HUDEP-2 (cell line): ENCODE results near the gene CCSER1.
"Not testable (repeated sequence)": the region's sequence is repeated elsewhere in the genome, so short reads cannot be mapped to it uniquely, and the experiment has no call there.

ENCODE experiments used
- DNase-seq, 76 experiments: peaks; one replicate each; lab custom pipeline; 2025; ENCODE audit not compliant: unreplicated experiment in 76 of 76; lab: John Stamatoyannopoulos, UW

The CCSER1 gene

DNA sequence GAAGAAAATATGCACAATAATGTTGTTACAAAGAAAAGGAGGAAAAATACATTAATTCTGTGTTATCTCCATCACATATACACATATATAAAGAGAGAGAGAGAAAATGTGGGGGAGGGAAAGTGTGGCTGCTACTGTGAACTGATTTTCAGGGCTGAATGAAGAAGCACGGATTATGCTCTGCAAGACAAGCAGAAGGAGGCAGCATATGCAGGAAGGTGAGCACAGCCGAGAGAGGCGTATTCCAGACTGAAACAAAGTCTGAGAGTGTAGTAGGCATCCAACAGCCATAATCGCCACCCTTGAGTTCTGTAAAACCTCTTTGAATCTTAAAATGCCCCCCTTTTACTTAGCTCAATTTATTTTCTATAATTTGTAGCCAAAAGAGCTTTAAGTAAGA is 1094.8 kb downstream of the CCSER1 start:
- DNase-seq: no peak

DNA sequence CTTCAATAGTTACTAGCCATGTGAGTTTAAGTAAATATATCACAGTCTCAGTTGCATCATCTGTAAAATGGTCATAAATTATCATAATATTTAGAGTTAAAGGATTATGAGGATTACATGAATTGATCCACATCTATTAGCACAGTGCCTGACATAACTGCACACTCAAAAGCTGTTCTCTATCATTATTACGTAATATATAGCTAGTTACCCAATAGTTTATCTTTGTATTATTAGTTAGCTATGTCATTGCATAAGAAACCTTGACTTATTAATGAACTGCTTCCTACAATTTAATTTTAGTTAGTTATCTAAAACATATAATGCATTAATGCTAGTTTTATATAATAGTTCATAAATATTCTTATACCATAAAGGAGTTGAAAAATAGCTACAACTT is 1099.7 kb downstream of the CCSER1 start:
- DNase-seq: no peak

DNA sequence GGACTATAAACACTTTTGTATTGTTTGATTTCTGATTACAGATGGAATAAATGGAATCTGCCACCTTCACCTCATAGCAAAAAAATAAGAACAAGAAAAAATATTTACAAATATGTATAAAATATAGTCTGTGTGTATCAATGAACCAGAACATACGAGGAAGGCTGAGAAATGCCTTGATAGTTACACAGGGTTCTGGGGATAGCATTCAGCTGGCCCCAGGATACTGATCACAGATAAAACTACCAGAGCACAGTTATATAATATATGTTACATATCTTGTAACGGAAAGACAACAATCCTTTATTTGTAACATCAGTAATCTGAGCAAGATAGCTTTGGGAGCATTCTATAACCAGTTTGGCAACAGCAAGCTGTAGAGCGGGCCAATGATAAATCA is 1101.5 kb downstream of the CCSER1 start:
- DNase-seq: no peak

DNA sequence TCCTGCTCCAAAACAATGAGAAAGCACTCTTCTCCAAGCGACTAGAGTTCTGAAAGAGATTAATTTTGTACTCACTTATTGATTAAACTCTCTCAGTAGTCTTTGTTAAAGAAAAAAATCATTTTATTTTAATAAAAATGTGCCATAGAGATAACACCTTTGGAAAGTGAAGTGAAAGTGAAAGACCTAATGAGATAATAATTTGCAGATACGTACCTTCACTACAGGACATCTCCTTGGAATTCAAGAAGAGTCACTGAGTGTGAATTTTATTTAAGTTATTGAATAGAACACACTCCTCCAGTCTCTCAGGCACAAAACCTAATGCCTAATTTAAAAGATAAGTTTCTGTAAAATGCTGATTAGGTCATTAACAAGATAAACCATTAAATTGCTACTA is 1106.0 kb downstream of the CCSER1 start:
- DNase-seq: no peak

DNA sequence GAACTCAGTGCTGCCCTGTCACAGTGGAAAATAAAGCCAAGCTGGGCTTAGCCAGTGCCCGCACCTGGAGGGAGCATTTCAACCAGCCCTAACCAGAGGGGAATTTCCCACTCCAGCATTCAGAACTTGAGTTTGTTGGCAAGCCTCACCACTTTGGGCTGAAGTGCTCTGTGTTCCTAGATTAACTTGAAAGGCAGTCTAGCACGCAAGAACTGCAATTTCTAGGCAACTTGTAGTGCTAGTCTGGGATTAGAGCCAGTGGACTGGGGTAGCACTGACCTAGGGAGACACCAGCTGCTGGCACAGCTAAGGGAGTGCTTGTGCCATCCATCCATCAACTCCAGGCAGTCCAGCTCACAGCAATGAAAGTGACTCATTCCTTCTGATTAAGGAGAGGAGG is 1115.9 kb downstream of the CCSER1 start:
- no peak for DNase-seq

DNA sequence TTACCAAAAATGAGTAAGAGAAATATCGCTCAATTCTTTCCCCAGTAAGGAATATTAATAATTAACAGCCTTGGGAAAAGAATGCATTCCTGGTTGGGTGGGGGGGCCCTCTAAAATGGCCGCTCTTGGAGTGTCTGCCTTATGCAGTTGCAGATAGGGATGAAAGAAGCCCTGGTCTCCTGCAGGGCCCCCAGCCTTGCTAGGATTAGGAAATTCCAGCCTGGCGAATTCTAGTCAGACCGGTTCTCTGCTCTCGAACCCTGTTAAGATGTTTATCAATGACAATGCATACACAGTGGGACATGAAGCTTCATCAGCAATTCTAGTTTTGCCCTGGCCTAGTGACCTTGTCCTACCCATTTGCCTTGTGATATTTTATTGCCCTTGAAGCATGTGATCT is 1128.8 kb downstream of the CCSER1 start:
- no peak for DNase-seq

DNA sequence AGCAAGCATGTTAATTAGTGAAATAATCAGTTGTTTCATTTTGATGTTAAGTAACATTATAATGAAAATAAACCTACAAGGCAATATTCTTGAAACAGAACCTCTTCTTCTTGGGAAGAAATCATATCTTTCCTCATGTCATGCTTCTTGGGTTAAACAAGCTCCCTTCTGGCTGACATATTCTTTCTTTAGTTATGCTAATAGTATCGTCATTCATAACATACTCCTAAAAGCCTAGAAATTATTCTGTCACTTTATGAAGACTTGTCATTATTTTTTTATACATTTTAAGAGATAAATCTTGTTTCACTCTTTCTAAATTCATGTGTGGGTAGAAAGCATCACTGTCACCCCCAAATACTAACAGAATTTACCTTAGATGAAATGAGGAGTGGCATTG is 1129.6 kb downstream of the CCSER1 start:
- no peak for DNase-seq

DNA sequence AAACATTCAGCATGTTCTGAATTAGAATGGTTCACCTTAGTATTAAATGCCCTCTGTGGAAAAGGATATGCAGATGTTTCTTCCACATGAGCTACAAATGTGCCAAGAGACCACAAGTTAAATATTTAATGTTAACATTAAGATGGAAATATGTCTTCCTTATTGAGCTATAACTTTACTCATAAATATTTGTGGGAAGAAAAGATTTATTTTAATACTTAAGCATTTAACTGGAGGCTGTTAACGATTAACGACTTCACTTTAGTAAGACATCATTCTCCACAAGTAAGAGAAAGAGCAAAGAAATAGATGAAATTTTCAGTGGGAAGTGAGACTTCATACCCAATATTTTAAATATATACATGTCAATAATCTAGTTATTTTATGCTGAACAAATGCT is 1130.5 kb downstream of the CCSER1 start:
- DNase-seq: no peak

DNA sequence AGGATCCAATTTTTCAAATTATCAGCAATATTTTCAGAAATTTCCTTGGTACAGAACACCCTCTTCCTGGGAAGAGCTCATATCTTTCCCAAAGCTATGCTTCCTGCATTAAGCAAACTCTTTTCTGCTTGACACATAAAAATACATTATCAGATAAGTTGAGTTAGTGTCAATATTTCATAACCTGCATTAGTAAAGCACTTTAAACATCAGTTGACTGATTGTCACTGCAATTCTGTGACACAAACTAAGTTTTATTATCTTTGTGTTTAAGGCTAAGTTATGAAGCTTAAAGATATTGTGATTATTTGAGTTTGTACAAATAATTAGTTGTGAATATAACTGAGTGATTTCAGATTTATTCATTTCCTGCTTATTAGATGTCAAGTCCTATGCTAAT is 1131.1 kb downstream of the CCSER1 start:
- DNase-seq: no peak

DNA sequence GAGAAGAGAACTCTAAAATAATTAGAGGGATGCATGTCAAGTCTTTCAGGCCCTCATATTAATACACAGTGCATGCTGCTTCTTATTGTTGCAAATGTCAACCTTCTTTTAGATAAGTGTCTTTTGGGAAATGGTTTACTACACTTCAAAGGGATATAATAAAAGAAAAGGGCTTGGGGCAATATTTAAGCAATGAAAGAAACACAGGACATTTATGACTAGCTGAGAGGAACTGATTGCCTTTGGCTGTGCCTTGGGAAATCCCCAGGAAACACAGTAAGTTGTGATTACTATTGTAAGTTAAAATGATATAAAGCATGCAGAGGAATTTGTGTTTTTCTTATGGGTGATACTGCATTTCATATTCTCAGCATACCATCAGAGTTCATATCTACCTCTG is 1140.3 kb downstream of the CCSER1 start:
- no peak for DNase-seq

DNA sequence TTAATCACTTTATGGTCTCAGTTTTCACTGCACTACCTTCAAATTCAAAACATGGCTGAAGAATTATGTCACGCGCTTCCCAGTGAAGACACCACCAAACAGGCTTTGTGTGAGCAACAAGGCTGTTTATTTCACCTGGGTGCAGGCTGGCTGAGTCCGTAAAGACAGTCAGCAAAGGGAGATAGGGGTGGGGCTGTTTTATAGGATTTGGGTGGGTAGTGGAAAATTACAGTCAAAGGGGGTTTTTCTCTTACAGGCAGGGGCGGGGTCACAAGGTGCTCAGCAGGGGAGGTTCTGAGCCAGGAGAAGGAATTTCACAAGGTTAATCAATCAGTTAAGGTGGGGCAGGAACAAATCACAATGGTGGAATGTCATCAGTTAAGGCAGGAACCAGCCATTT is 1141.3 kb downstream of the CCSER1 start:
- not testable (repeated sequence) for DNase-seq

DNA sequence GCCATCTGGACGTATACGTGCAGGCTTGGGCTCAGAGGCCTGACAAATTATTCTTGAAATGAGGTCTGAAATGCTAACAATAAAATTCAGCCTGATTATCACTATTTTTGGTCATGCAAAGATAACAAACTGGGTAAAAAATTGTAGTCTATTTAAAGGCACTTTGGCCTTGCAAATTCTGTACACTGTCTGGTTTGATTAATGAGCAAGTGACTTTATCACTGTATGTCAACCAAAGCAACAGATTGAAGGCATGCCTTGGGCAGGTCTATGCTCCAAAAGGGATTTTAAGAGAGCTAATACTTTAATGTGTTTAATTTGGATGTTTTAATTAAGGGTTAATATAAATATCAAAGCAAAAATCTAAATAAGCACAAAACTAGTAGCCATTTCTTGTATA is 1141.7 kb downstream of the CCSER1 start:
- DNase-seq: no peak

DNA sequence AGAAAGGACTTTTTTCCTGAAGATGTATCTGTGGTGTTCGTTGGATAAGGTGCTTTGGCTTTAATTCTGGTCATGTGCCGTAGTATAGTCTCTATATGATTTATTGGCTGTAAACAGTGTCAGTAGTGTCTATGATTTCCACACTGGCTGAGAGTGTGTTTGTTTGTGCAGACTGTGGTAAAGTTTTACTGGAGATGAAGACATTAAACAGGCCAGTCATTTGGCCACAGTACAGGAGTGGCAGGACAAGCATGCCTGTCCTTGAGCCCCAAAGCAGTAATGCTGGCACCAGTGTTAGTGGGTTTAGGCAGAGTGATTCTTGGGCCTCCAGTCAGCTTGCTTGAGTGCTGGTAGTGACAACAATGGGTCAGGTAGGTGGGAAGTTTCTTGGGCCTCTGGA is 1152.7 kb downstream of the CCSER1 start:
- no peak for DNase-seq

DNA sequence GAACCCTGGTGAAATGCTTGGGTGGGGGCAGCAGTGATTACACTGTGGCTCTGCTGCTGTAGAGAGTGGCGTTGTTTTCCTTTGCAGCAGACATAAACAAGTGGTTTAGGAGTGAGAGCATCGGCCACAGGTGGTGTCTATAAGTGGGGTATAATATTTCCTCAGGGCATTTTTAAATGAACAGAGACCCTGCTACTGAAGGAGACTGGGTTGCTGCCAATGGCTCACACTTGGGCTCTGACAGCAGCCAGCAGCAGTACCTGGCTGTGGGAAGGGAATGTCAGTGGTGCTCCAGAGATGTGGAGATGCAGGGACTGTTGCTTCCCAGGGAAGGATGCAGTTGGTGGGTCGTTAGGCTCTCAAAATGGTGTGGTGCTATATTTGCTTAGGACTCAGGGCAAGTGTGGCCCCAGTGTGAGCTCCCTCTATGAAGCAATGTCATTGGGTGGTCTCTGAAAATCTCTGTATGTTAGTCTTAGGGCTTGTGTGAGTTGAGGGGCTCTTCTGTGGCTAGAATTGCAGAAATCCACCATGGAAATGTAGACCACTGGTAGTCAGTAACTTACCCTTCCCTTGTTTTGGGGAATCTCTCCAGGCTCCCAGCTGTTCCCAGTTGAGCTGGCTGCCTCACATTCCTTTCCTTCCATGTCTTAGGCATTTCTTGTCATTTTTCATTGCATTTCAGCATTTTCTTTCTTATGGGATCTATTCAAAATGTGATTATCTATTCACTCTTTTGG is 1153.5 kb downstream of the CCSER1 start:
- no peak for DNase-seq

DNA sequence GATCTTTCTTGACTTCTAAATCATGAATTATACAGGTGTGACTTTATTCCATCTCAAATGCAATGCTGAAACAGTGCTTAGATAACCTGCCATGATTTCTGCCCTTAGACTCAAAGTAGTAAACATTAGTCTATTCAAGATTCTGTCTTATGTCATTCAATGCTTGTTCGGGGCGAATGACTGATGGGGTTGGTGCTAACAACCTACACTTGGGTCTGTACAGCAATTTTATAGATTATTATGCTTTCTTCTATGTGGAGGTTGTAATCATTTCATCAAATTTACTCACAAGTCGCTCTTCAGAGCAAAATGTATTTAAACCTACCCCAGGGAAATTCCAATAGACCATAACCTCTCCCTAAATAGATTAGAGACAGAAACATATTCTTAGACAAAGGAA is 1155.0 kb downstream of the CCSER1 start:
- no peak for DNase-seq

DNA sequence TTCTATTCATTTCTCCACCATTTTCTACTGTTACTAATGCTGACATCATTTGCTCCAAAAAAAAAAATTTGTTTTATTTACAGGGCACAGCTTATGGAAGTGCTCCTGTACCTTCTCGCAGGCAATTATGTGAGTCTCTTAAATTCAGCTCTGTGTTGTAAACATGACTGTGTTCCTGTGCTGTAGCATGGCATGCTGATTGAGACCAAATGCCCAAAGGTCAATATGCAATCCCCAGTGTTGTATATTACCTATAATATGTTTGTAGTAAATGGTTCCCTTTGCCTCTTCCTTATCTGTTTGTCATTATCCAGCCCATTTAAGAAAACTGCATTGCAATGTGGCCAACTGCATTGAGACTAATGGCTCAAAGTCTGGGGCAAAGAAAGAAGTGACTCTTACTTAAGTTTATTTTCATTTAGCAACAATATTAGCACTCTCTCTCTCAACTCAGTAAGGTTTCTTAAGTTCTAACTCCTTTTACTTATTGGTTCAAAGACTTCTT is 1156.6 kb downstream of the CCSER1 start:
- no peak for DNase-seq

DNA sequence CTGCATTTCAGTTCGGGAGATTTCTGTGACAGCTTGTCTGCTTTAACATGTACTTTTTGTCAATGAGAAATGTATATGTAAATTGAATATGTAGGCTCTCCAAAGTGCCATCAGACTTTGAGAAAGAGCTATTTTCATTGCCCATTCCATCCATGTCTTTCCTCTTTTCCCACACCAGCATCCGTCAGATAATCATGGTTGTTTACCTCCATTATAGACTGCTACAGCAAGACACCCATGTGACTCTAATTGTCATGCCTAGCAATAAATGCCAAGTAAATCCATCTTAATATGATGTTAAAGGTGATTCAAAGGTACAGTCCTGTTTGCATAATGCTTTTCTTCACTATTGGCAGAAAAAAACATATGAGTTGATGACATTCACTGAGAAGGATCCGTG is 1157.3 kb downstream of the CCSER1 start:
- no peak for DNase-seq

DNA sequence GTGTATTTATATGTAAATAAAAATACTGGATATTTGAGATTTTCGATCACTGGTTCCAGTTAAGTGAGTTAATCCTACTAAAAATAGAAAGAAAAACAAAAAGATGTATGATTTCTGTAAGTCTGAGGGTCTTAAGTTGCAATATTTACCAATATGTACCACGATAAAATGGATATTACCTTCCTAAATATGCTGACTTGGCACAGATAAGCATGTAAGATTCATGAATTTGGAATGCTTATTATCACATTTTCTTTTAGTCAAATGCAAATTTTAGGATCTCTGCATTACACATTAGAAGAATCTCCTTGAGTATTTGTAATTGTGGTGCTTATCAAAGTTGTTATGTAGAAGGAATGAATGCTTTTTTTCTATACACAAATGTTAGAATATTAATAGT is 1158.3 kb downstream of the CCSER1 start:
- DNase-seq: no peak

DNA sequence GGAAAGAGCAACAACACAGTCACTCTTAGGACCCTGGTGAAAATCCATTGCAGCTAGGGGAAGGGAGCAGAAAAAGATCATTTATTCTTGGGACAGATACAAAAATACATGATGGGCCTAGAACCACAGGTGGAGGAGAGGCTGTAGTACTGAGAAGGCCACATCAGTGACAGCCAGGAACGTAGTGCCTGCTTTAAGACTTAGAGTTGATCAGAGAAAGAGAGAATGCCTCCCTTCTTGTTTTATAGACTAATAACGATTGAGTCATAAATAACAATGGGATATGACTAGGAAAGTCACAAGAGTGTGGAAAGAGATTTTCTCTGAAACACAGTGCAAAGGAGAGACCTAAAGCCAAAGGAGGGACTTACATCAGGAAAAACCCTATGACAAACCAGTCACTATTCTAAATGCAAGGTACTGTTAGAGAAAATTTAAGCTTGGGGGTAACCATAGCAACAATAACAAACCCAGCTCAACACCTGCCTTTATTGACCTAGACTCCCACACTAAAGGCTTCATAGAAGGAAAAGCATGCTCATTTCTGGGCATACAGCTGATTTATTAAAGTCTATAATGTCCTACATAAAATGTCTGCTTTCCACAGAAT is 1161.6 kb downstream of the CCSER1 start:
- DNase-seq: no peak

DNA sequence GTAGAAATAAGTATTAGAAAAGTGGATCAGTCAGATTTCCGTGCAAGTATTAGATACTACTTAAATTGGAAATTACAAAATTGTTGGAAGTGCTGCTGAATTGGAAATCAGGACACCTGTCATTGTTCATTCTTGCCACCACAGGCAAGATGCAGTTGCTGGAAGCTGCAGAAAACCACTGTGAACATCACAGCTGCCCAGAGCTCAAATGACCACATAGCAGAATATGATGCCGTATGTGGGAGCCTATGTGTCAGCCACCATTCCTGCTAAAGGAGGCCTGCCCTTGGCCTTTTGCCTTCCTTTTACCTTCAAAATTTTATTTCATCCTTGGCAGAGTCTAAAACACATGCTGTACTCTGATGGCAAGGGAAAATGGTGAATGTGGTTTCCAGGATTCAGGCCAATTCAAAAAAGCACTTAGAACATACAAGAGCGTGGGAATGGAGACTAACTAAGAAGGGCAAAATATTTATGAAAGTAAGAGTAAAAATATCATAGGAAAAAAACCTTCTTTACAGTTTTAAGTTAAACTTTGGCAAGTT is 1171.0 kb downstream of the CCSER1 start:
- no peak for DNase-seq

DNA sequence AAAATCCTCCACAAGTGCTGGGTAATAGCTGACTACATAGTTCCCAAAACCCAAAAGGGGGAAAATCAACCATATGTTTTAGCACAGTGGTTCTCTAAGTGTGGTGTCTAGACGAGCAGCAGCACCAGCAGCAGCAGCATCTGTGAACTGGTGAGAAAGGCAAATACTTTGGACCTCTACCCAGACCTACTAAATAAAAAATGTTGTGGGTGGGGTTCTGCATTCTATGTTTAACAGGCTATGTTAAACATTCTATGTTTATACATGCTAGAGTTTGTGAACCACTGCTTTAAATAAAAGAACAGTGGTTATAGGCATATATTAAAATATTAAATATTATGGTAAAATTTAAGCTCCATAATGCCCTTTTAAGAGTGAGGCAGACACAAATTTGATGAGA is 1171.6 kb downstream of the CCSER1 start:
- no peak for DNase-seq

DNA sequence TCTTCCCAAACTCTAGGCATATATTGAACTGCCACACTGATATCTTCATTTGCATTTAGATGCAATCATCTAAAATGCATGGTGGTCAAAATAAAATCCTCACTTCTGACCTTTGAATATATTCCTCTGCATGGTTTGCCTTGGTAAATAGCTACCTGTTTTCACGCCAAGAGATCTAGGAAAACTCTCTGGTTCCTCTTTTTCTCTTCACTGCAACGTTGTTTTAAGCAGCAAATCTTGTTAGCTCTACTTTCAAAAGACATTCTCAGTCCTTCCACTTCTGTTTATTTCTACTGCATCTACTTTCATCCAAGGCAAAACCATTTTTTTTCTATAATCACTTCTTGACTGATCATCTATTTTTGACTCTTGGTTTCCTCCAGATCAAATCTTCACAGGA is 1174.9 kb downstream of the CCSER1 start:
- no peak for DNase-seq
